GM19240 (cell line): Measurements from ENCODE around the gene CNTN1.

Experiments
- DNase-seq: peaks from one replicate; pipeline ENCODE4 v3.0.0; 2011; ENCODE audit warnings: low spot score; ENCODE audit not compliant: insufficient read length

Gene CNTN1

GRCh38 chr12:40959041-40959440, 266.8 kb downstream of the CNTN1 start:
- DNase-seq, result no peak

DNA sequence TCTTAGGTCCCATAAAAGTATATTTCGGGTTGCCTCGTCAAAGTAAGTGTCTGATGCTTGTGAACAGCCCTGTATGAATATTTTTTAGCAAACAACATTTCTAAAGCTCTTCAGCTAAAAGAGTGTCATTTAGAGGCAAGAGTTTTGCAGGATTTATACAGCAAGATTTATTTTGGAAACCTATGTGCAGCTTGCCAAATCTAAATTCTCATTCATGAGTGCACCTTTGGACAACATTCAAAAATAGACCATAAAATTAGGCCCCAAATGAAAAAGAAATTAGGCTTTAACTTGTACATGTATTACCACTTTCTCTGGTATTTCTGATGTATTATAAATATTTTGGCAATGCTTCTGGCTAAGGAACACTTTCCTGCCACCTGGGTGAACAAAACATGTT, 271.5 kb downstream of the CNTN1 start:
- no peak for DNase-seq

DNA sequence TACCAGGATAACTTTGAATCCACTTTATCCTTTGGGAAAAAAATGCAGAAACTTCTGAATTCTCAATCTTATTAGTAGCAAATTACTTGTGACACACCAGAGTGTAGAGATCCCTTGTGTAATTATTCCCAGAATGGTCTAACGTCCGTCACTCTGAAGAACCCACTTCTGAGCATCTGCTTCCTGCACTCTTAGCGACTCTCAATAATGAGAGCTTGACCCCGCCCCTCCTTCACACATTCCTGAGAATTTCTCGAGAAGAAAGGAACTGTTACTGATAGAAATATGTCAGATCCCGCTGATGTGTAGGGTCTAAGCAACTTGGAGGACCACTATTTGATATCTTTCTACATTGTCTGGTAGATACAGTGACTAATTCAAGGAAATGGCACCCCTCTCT, 277.6 kb downstream of the CNTN1 start:
- no peak for DNase-seq

- DNase-seq, result no peak
These were observed 278.2 kb downstream of the CNTN1 start for GRCh38 chr12:40970320-40970907.

DNA sequence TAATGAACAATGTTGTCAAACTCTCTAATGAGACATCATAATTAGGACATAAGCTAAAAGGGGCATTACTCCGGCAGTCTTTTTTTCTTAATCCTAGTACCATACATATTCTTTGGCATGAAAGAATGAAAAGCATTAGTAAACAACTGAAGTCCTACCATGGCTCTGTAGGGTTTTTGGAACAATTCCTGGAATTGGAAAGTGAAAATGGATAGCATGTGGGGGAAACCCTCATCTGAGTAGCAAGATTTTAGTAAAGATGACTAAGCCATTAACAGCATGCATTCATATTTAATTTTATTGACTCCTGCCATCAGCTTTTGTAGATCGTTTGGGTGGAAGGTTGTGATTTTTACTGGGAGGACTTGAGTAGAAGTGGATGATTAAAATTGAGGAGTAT, 279.7 kb downstream of the CNTN1 start:
- DNase-seq, result no peak

GRCh38 chr12:40976546-40976945, 284.3 kb downstream of the CNTN1 start:
- DNase-seq, result no peak

DNA sequence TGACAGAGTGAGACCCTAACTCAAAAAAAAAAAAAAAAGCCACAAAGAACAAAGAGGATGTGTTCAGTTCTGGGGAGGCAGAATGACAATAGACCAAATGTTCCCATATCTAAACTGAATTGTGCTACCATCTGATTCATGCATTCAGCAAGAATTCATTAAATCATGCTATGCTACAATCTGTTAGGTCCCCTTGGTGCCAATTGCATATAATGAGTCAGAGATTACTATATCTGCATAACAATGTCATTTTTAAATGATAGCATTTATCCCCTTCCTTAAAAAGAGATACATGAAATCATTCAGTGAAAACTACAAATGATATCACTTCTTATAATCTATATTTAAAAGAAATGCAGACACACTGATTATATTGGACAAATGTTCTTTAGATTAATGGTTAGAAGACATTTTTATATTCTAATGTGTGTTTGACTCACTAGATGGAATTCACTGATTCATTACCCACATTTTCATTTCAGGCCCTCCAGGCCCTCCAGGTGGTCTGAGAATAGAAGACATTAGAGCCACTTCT, 288.3 kb downstream of the CNTN1 start:
- DNase-seq, result no peak

- no peak for DNase-seq
These were observed 293.8 kb downstream of the CNTN1 start for GRCh38 chr12:40986001-40986400.

GRCh38 chr12:40988355-40988754, 296.1 kb downstream of the CNTN1 start:
- DNase-seq, result no peak

DNA sequence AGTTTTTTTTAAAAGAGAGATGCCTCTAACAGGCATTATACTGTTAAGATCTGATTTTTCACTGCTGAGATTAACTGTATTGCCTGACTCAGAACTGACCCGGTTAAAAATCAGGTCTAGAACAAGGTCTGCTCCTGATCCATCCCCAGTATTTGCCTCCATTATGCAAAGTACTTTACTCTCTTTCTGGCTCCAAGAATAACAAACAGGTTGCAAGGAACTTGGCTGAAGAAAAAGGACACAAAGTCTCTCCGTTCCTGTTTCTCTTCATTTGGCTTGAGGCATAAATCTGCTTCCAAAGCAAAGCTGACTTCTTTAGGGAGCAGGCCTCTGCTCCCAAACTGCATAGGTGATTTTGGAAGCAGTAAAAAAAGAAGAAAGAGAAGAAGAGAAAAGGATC, 296.6 kb downstream of the CNTN1 start:
- no peak for DNase-seq

DNA sequence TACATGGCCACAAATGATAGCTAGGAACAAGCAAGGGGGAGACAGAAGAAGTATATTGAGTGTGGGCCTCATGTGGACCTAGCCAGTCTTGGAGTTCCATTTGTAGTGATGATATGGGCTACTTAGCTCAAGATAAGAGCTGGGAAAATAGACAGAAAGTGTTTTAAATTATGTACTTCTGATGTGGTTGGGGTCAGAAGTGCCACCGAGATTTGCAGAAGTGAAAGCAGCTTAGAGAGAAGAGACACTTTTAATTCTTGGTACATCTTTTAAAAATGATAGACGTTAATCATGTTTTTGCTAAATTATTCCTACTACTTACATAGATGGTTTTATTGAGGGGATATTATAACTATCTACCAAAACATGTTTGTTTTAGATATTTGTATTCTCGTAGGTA, 297.5 kb downstream of the CNTN1 start:
- DNase-seq, result no peak

DNA sequence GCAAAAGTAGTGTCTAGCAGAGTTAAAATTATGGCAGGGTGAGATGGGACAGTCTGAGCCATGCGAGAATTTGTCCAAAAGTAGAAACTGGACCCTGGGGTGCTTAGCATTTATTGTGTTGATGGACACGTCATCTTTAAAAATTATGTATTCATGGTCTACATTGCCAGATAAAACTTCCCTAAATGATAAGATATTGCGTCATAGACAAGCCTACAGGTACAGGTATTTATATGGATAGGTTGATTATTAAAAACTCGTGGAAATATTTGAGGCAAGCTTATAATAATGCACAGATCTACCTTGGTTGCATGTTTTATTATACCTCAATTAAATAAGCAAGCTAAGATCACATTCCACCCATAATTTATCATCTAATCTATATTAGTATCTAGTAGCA, 299.9 kb downstream of the CNTN1 start:
- DNase-seq, result no peak

DNA sequence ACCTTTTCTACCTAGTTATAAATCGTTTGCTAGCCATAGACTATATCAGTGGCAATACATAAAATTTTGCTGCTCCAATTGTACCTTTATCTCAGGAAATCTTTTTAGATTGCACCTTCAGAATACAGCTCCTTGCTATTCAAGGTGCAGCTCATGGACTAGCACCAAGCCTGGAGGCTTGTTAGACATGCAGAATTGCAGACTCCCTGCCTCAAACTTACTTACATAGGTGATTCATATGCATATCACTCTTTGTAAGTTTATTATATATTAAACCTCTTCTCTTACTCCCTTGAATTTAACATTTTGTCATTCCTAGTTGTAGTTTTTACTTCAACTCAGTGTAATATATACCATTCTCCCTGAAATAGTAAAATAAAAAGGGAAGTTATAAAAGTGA, 300.4 kb downstream of the CNTN1 start:
- DNase-seq, result no peak

- DNase-seq, result no peak
These were observed 300.9 kb downstream of the CNTN1 start for GRCh38 chr12:40993158-40993557.

DNA sequence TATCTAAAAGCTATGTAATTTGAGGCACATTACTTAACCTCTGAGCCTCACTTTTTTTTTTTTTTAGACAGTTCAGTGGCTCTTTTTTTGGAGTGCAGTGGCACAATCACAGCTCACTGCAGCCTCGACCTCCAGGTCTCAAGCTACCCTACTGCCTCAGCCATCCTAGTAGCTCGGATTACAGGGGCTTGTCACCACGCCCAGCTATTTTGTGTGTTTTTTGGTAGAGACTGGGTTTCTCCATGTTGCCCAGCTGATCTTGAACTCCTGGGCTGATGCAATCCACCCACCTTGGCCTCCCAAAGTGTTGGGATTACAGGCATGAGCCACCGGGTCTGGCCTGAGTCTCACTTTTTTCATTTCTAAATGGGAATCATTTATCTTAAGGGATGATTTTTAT, 303.9 kb downstream of the CNTN1 start:
- DNase-seq, result no peak

GRCh38 chr12:40999210-40999609, 307.0 kb downstream of the CNTN1 start:
- DNase-seq, result no peak

DNA sequence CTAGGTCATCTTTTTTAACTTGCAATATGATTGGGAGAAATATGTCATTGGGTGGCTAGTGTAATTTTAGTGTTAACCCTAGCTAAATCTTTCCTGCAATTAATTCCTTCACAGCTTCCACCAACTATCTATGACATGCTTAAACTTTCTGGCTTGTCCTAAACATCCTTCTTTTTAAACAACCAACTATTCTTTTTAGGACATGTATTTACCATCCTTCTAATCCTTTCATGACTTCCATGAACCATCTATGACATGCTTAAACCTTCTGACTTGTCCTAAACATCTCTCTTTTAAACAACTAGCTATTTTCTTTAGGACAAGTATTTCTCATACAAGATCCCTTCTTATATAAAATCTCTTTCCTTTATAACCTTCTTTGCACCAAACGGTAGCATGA, 316.2 kb downstream of the CNTN1 start:
- no peak for DNase-seq

- DNase-seq, result no peak
These were observed 319.7 kb downstream of the CNTN1 start for GRCh38 chr12:41011939-41012338.

GRCh38 chr12:41013881-41014642, 321.8 kb downstream of the CNTN1 start:
- no peak for DNase-seq

DNA sequence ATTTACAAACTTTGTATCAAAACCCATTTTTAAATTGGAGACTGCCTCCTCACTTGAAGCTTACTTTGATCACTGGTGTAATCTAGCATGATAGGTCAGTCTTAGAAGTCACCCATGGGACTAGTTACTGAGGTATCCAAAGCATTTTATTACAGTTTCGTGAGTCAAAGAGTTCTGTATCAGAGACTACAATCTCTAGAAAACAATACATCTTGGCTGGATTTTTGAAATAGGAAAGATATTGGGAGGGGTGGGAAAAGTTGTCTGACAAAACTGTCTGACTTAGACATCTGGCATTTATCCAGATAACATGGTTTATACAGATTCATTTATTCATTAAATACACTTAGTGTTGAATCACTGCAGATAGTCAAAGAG, 322.4 kb downstream of the CNTN1 start:
- no peak for DNase-seq

- DNase-seq, result no peak
These were observed 325.8 kb downstream of the CNTN1 start for GRCh38 chr12:41018010-41018409.

DNA sequence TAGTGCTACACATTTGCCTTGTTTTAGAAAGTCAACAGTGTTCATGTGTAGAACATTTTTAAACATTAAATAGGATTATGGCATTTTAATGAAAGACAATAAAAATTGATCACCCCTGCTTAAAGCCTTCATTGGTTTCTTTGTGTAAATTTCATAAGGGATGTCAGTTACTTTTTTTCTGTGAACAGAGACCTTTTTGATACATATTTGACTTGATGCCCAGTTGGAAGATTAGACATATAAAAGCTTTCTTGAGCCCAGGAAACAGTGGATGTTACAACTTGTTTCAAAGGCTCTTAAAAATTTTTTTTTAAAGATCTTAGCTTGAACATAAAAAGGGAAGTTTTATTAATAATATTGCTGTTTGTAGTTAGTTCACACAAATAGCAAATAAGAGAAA, 327.2 kb downstream of the CNTN1 start:
- DNase-seq, result no peak

DNA sequence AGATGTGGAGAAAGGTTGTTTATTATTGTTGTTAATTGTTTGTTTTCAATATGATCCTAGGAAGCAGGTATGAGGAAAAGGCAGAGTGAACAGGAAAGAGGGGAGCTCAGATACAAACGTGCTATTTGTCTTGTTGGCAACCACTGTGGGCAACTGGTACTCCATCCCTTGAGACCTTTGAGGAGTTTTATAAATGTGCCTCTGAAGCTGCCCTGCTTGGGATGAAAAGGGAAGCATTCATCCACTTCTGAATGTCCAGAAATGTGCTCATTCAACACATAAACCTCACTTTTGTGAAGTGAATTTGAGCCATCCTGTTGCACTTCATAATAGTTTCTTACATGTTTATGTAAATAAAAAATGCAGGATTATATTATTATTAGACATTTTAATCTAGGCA, 331.6 kb downstream of the CNTN1 start:
- no peak for DNase-seq
